GM18520 (cell line): ENCODE measurements around the gene PIK3AP1.

Experiments
- ATAC-seq: cut with Tn5 transposase; IDR thresholded peaks from one replicate; pipeline ENCODE4 v1.9.1; 2021; ENCODE audit not compliant: unreplicated experiment

The PIK3AP1 gene

GRCh38 chr10:96616961-96617360 lies 103.4 kb downstream of the PIK3AP1 start:
- ATAC-seq: no peak

- no peak for ATAC-seq
Observed at GRCh38 chr10:96614515-96614914, 105.8 kb downstream of the PIK3AP1 start.

GRCh38 chr10:96613576-96613975 lies 106.7 kb downstream of the PIK3AP1 start:
- ATAC-seq: no peak

- ATAC-seq: no peak
Observed at GRCh38 chr10:96612055-96612830, 108.1 kb downstream of the PIK3AP1 start.

- no peak for ATAC-seq
Observed at GRCh38 chr10:96610817-96611216, 109.5 kb downstream of the PIK3AP1 start.

- ATAC-seq: no peak
Observed at GRCh38 chr10:96609510-96609909, 110.8 kb downstream of the PIK3AP1 start.

GRCh38 chr10:96608805-96609204 lies 111.5 kb downstream of the PIK3AP1 start:
- ATAC-seq: no peak

- no peak for ATAC-seq
Observed at GRCh38 chr10:96608262-96608661, 112.1 kb downstream of the PIK3AP1 start.

GRCh38 chr10:96606946-96607345 lies 113.4 kb downstream of the PIK3AP1 start:
- ATAC-seq: no peak

GRCh38 chr10:96606216-96606615 lies 114.1 kb downstream of the PIK3AP1 start:
- no peak for ATAC-seq

GRCh38 chr10:96600337-96600736 lies 120.0 kb downstream of the PIK3AP1 start:
- no peak for ATAC-seq

- ATAC-seq: no peak
Observed at GRCh38 chr10:96598846-96599245, 121.5 kb downstream of the PIK3AP1 start.

GRCh38 chr10:96596422-96597407 lies 123.6 kb downstream of the PIK3AP1 start:
- ATAC-seq: no peak

GRCh38 chr10:96595741-96596140 lies 124.6 kb downstream of the PIK3AP1 start:
- ATAC-seq: no peak

- ATAC-seq: no peak
Observed at GRCh38 chr10:96591946-96592345, 128.4 kb downstream of the PIK3AP1 start.

GRCh38 chr10:96588616-96589419 lies 131.5 kb downstream of the PIK3AP1 start:
- peak; percentile 38 for ATAC-seq

GRCh38 chr10:96588060-96588554 lies 132.2 kb downstream of the PIK3AP1 start:
- no peak for ATAC-seq

GRCh38 chr10:96587264-96588059 lies 132.9 kb downstream of the PIK3AP1 start:
- ATAC-seq: no peak

- peak; percentile 52 for ATAC-seq
Observed at GRCh38 chr10:96586419-96587263, 133.7 kb downstream of the PIK3AP1 start, which contains the start of gene TM9SF3. TM9SF3 (minus strand) TSS chr10:96587012; CDS start chr10:96586835, 177 bp downstream.
